Peyer's patch (tissue), 4 donors: ENCODE results near the gene MATK. TPM values are rescaled to one million over a fixed set of nuclear protein-coding genes. Genes with fewer than 3 reads are reported as not detected.

ENCODE experiments used
- DNase-seq, 3 donors: peaks; one replicate each; pipeline ENCODE4 v3.0.0-alpha.2; 2017 to 2019
- H3K27ac ChIP-seq, 4 donors: fragments of 200-600 bp; sonication (generic); one replicate each; pipeline ENCODE4 v1.5.1; 2016 to 2019
- H3K27me3 ChIP-seq, 2 donors: fragments of 200-600 bp; sonication (generic); one replicate each; pipeline ENCODE4 v1.5.1; 2019
- H3K36me3 ChIP-seq, 3 donors: fragments of 200-600 bp; sonication (generic); one replicate each; pipeline ENCODE4 v1.5.1; 2016 to 2019
- H3K4me1 ChIP-seq, 4 donors: fragments of 200-600 bp; sonication (generic); one replicate each; pipeline ENCODE4 v1.5.1; 2016 to 2019
- H3K4me3 ChIP-seq, 4 donors: fragments of 200-600 bp; sonication (generic); 1 replicate in 3 of 4; 2 replicates in 1 of 4; pipeline ENCODE4 v1.5.1; 2016 to 2019; ENCODE audit warnings: mild to moderate bottlenecking in 1 of 4
- H3K9me3 ChIP-seq, 4 donors: fragments of 200-600 bp; sonication (generic); one replicate each; pipeline ENCODE4 v1.5.1; 2016 to 2019; ENCODE audit warnings: mild to moderate bottlenecking in 1 of 4
- CTCF ChIP-seq, 6 experiments: fragments of 450-650 bp in 4 of 6; fragments of 200-600 bp in 2 of 6; sonication (generic) in 1 of 6; IDR thresholded peaks; one replicate each; pipeline ENCODE4 v1.5.1; 2017 to 2019; ENCODE audit warnings: antibody characterized with exemption in 6 of 6, mild to moderate bottlenecking in 3 of 6, moderate library complexity in 1 of 6
- POLR2A ChIP-seq, 2 donors: fragments of 450-650 bp; IDR thresholded peaks; one replicate each; pipeline ENCODE4 v1.5.1; 2017; ENCODE audit warnings: antibody characterized with exemption in 2 of 2, mild to moderate bottlenecking in 2 of 2, moderate library complexity in 2 of 2
- total RNA-seq, 4 donors: library from RNA; depleted of rRNA; stranded (reverse); fragments of >200 nt; gene quantifications; one replicate each; pipeline ENCODE4 v1.1.0, GENCODE V29; 2016

The MATK gene
- total RNA-seq, 4 donors from 2014 or later: 2.5 to 13.1 (median 5.6) TPM

GRCh38 chr19:3814648-3815047 is 28.5 kb upstream of the MATK start:
- no peak for TF ChIP-seq POLR2A (IDR thresholded peaks at IDR 0.05)
- Histone ChIP-seq H3K27ac (no peak overlapping the region), H3K9me3 (no peaks in the 10 kb centered on the region), H3K36me3 (no peaks in the 10 kb centered on the region), H3K4me3 (no peak overlapping the region), H3K4me1 (peaks cover 0 to 34% (median 3%) of the 10 kb centered on the region in 4 donors), H3K27me3 (no peaks in the 10 kb centered on the region)
- no peak for DNase-seq

GRCh38 chr19:3813473-3814392 is 27.6 kb upstream of the MATK start:
- peak overlapping the region in 3 of 4 donors; percentile 54 to 82 (median 64) for H3K27ac ChIP-seq
- TF ChIP-seq POLR2A (IDR thresholded peaks at IDR 0.05) (no peak), CTCF (IDR thresholded peaks at IDR 0.05) (no peak)

GRCh38 chr19:3810708-3811355 is 24.7 kb upstream of the MATK start:
- TF ChIP-seq POLR2A (IDR thresholded peaks at IDR 0.05): no peak
- no peak for TF ChIP-seq CTCF (IDR thresholded peaks at IDR 0.05)
- Histone ChIP-seq H3K4me1 (peaks cover 0 to 41% (median 3%) of the 10 kb centered on the region in 4 donors), H3K9me3 (no peaks in the 10 kb centered on the region), H3K36me3 (no peaks in the 10 kb centered on the region), H3K4me3 (peak overlapping the region in 1 of 4 donors; percentile 17), H3K27me3 (no peaks in the 10 kb centered on the region), H3K27ac (peak overlapping the region in 3 of 4 donors; percentile 13 to 82 (median 20))
- DNase-seq: peak in 2 of 3 donors; percentile 62 to 69

More at GRCh38 chr19:3813473-3814392, 27.6 kb upstream of the MATK start:
- Histone ChIP-seq H3K36me3 (no peaks in the 10 kb centered on the region), H3K4me1 (peaks cover 0 to 34% (median 3%) of the 10 kb centered on the region in 4 donors), H3K4me3 (no peak overlapping the region), H3K9me3 (no peaks in the 10 kb centered on the region), H3K27me3 (no peaks in the 10 kb centered on the region)
- no peak for DNase-seq

GRCh38 chr19:3809881-3810707 is 23.9 kb upstream of the MATK start:
- no peaks in the 10 kb centered on the region for H3K36me3 ChIP-seq
- peak overlapping the region in 1 of 4 donors; percentile 17 for H3K4me3 ChIP-seq
- no peaks in the 10 kb centered on the region for H3K27me3 ChIP-seq
- TF ChIP-seq POLR2A (IDR thresholded peaks at IDR 0.05): no peak
- no peak for TF ChIP-seq CTCF (IDR thresholded peaks at IDR 0.05)
- peak overlapping the region in 2 of 4 donors; percentile 20 to 82 for H3K27ac ChIP-seq
- no peaks in the 10 kb centered on the region for H3K9me3 ChIP-seq
- DNase-seq: peak in 2 of 3 donors; percentile 73 to 75
- peaks cover 0 to 41% (median 3%) of the 10 kb centered on the region in 4 donors for H3K4me1 ChIP-seq

- H3K36me3 ChIP-seq: no peaks in the 10 kb centered on the region
- TF ChIP-seq CTCF (IDR thresholded peaks at IDR 0.05): no peak
- no peak for TF ChIP-seq POLR2A (IDR thresholded peaks at IDR 0.05)
- no peaks in the 10 kb centered on the region for H3K27me3 ChIP-seq
- no peak overlapping the region for H3K27ac ChIP-seq
- no peak for DNase-seq
- no peaks in the 10 kb centered on the region for H3K9me3 ChIP-seq
- H3K4me3 ChIP-seq: no peak overlapping the region
- H3K4me1 ChIP-seq: peaks cover 0 to 34% (median 3%) of the 10 kb centered on the region in 4 donors
Observed at GRCh38 chr19:3808420-3809143, 22.4 kb upstream of the MATK start.
